Measurements from ENCODE around the gene IRGC.

- TF ChIP-seq CTCF (IDR thresholded peaks at IDR 0.05) (no peak), POLR2A (IDR thresholded peaks at IDR 0.05) (no peak)
These were observed 32.0 kb upstream of the IRGC start for GRCh38 chr19:43683905-43684304.
